H9 (cell line): ENCODE results near the gene PHLDB1. TPM values are rescaled to one million over a fixed set of nuclear protein-coding genes. Genes with fewer than 3 reads are reported as not detected.

Experiments
- DNase-seq: peaks from one replicate; pipeline ENCODE4 v3.0.0-alpha.2; 2017
- H2AFZ ChIP-seq: one replicate; pipeline ENCODE4 v1.6.1; 2013; ENCODE audit warnings: mild to moderate bottlenecking, low read length, control low read depth, moderate library complexity
- H2AK5ac ChIP-seq: 2 replicates; pipeline ENCODE4 v1.6.1; 2013; ENCODE audit warnings: low read length, control low read depth, mixed read lengths; ENCODE audit not compliant: insufficient read length
- H2BK120ac ChIP-seq: one replicate; pipeline ENCODE4 v1.6.1; 2013; ENCODE audit warnings: low read depth, mild to moderate bottlenecking, low read length, control low read depth, inconsistent platforms; ENCODE audit not compliant: poor library complexity, severe bottlenecking
- H2BK12ac ChIP-seq: 2 replicates; pipeline ENCODE4 v1.6.1; 2013; ENCODE audit warnings: low read length, control low read depth, mixed read lengths, low read depth; ENCODE audit not compliant: insufficient read length
- H2BK15ac ChIP-seq: 2 replicates; pipeline ENCODE4 v1.6.1; 2013; ENCODE audit warnings: low read depth, low read length, control low read depth
- H2BK20ac ChIP-seq: one replicate; pipeline ENCODE4 v1.6.1; 2013; ENCODE audit warnings: low read depth, mild to moderate bottlenecking, low read length, control low read depth, inconsistent platforms; ENCODE audit not compliant: poor library complexity, severe bottlenecking
- H2BK5ac ChIP-seq: 2 replicates; pipeline ENCODE4 v1.6.1; 2013; ENCODE audit warnings: low read length, control low read depth, mixed read lengths; ENCODE audit not compliant: insufficient read length
- H3K14ac ChIP-seq: 2 replicates; pipeline ENCODE4 v1.6.1; 2013; ENCODE audit warnings: low read length, control low read depth; ENCODE audit not compliant: insufficient read depth
- H3K18ac ChIP-seq: 2 replicates; pipeline ENCODE4 v1.6.1; 2013; ENCODE audit warnings: low read depth, mild to moderate bottlenecking, mixed read lengths, low read length, control low read depth; ENCODE audit not compliant: insufficient read length
- H3K23ac ChIP-seq: 2 replicates; pipeline ENCODE4 v1.6.1; 2013; ENCODE audit warnings: low read length, control low read depth, mixed read lengths, low read depth; ENCODE audit not compliant: insufficient read length
- H3K23me2 ChIP-seq: 2 replicates; pipeline ENCODE4 v1.6.1; 2013; ENCODE audit warnings: low read depth, mild to moderate bottlenecking, mixed read lengths, low read length, control low read depth; ENCODE audit not compliant: insufficient read length, poor library complexity, severe bottlenecking
- H3K27ac ChIP-seq: 2 replicates; pipeline ENCODE4 v1.5.1; 2013; ENCODE audit warnings: low read length, control low read depth, mixed read lengths, low read depth; ENCODE audit not compliant: insufficient read length
- H3K27me3 ChIP-seq: 2 replicates; pipeline ENCODE4 v1.6.1; 2013; ENCODE audit warnings: low read length, control low read depth, inconsistent platforms; ENCODE audit not compliant: insufficient read depth
- H3K4ac ChIP-seq: 2 replicates; pipeline ENCODE4 v1.6.1; 2013; ENCODE audit warnings: low read depth, mild to moderate bottlenecking, control low read depth, inconsistent platforms, low read length, moderate library complexity
- H3K4me1 ChIP-seq: 2 replicates; pipeline ENCODE4 v1.6.1; 2013; ENCODE audit warnings: low read length, control low read depth, inconsistent platforms; ENCODE audit not compliant: insufficient read depth
- H3K4me2 ChIP-seq: 2 replicates; pipeline ENCODE4 v1.6.1; 2013; ENCODE audit warnings: low read length, control low read depth, mixed read lengths; ENCODE audit not compliant: insufficient read length, insufficient read depth
- H3K56ac ChIP-seq: 2 replicates; pipeline ENCODE4 v1.6.1; 2013; ENCODE audit warnings: low read depth, mild to moderate bottlenecking, mixed read lengths, low read length, control low read depth; ENCODE audit not compliant: insufficient read length
- H3K79me1 ChIP-seq: 2 replicates; pipeline ENCODE4 v1.6.1; 2013; ENCODE audit warnings: low read depth, mild to moderate bottlenecking, moderate library complexity, low read length, control low read depth, inconsistent platforms; ENCODE audit not compliant: insufficient read depth, poor library complexity, severe bottlenecking
- H3K79me2 ChIP-seq: 2 replicates; pipeline ENCODE4 v1.6.1; 2013; ENCODE audit warnings: low read length, control low read depth, inconsistent platforms; ENCODE audit not compliant: insufficient read depth
- H3K9ac ChIP-seq: 2 replicates; pipeline ENCODE4 v1.6.1; 2013; ENCODE audit warnings: low read length, control low read depth, mixed read lengths; ENCODE audit not compliant: insufficient read length; ENCODE audit errors: extremely low read depth
- H3K9me3 ChIP-seq: one replicate; pipeline ENCODE4 v1.6.1; 2013; ENCODE audit warnings: low read depth, low read length, inconsistent platforms; ENCODE audit not compliant: control insufficient read depth
- H3T11ph ChIP-seq: one replicate; pipeline ENCODE4 v1.6.1; 2013; ENCODE audit warnings: mild to moderate bottlenecking, low read length, control low read depth, inconsistent platforms
- H4K20me1 ChIP-seq: one replicate; pipeline ENCODE4 v1.6.1; 2013; ENCODE audit not compliant: control insufficient read depth, insufficient read length, insufficient read depth
- H4K5ac ChIP-seq: 2 replicates; pipeline ENCODE4 v1.6.1; 2013; ENCODE audit warnings: low read depth, mild to moderate bottlenecking, mixed read lengths, low read length, control low read depth; ENCODE audit not compliant: insufficient read length
- H4K8ac ChIP-seq: replicated peaks from 2 replicates; pipeline ENCODE4 v1.6.1; 2013; ENCODE audit warnings: low read length, control low read depth, mixed read lengths, low read depth; ENCODE audit not compliant: insufficient read length
- H4K91ac ChIP-seq: 2 replicates; pipeline ENCODE4 v1.6.1; 2013; ENCODE audit warnings: low read depth, mild to moderate bottlenecking, moderate library complexity, mixed read lengths, low read length, control low read depth; ENCODE audit not compliant: insufficient read length
- H3K27ac Mint-ChIP-seq, 3 experiments: 2 replicates in 2 of 3; 3 replicates in 1 of 3; pipeline ENCODE4 v1.8.0; 2020 to 2021; ENCODE audit warnings: mixed read lengths in 3 of 3, mild to moderate bottlenecking in 1 of 3, moderate library complexity in 1 of 3
- H3K27me3 Mint-ChIP-seq: 2 replicates; pipeline ENCODE4 v1.8.0; 2021; ENCODE audit warnings: low read depth, mild to moderate bottlenecking, moderate library complexity, mixed read lengths
- H3K36me3 Mint-ChIP-seq, 3 experiments: 2 replicates in 2 of 3; 3 replicates in 1 of 3; pipeline ENCODE4 v1.8.0; 2020 to 2021; ENCODE audit warnings: low read depth in 3 of 3, mixed read lengths in 3 of 3; ENCODE audit not compliant: insufficient read depth in 1 of 3
- H3K4me1 Mint-ChIP-seq, 2 experiments: 2 replicates each; pipeline ENCODE4 v1.8.0; 2020; ENCODE audit warnings: mixed read lengths in 2 of 2
- H3K4me3 Mint-ChIP-seq, 2 experiments: 2 replicates in 1 of 2; 3 replicates in 1 of 2; pipeline ENCODE4 v1.8.0; 2020 to 2021; ENCODE audit warnings: mild to moderate bottlenecking in 2 of 2, mixed read lengths in 2 of 2, moderate library complexity in 1 of 2
- H3K9me3 Mint-ChIP-seq, 2 experiments: 2 replicates in 1 of 2; 3 replicates in 1 of 2; pipeline ENCODE4 v1.8.0; 2020; ENCODE audit warnings: mild to moderate bottlenecking in 2 of 2, mixed read lengths in 2 of 2, moderate library complexity in 1 of 2
- CTCF ChIP-seq: fragments of 200-600 bp; sonication (generic); conservative IDR thresholded peaks from 3 replicates; pipeline ENCODE4 v1.8.0; 2021; ENCODE audit warnings: antibody characterized with exemption, mild to moderate bottlenecking
- WGBS: extraction: QIAGEN DNeasy Blood & Tissue Kit; methylation state at CpG from one replicate; pipeline ENCODE4 v1.1.7; 2013; ENCODE audit warnings: missing lambda C conversion rate, low lambda C conversion rate, mixed read lengths; ENCODE audit not compliant: insufficient read length; ENCODE audit errors: extremely low coverage; 5-methylcytosine and 5-hydroxymethylcytosine counted together
- total RNA-seq: library from RNA; stranded (reverse); gene quantifications from 2 replicates; pipeline ENCODE4 v1.2.1, GENCODE V29; 2021

PHLDB1 gene
- total RNA-seq, 1 experiment from 2014 or later: 56.0 TPM

- no peaks in the 10 kb centered on the region for H3K79me2 ChIP-seq
- no peak overlapping the region for H3K56ac ChIP-seq
These were observed 89.3 kb downstream of the PHLDB1 start for GRCh38 chr11:118696673-118697226.

More at GRCh38 chr11:118696673-118697226, 89.3 kb downstream of the PHLDB1 start:
- no peak for DNase-seq
- no CpG with 5 or more reads among the region's 7 CpGs for WGBS
- Histone ChIP-seq H2BK12ac (no peak overlapping the region), H2BK15ac (no peak overlapping the region), H3K4me2 (no peak overlapping the region), H2AFZ (no peak overlapping the region), H3K18ac (no peak overlapping the region), H3K23me2 (no peaks in the 10 kb centered on the region), H3T11ph (no peak overlapping the region), H3K27ac (no peak overlapping the region), H4K20me1 (no peaks in the 10 kb centered on the region), H3K4me1 (peaks cover 6% of the 10 kb centered on the region; the same call in 1 of the 2 replicates), H3K4ac (no peak overlapping the region), H3K23ac (no peak overlapping the region), H3K27me3 (no peaks in the 10 kb centered on the region), H3K79me1 (no peaks in the 10 kb centered on the region), H2BK5ac (no peak overlapping the region), H3K14ac (no peak overlapping the region), H4K8ac (no peak overlapping the region), H3K9ac (no peak overlapping the region), H2BK120ac (no peak overlapping the region), H4K91ac (no peak overlapping the region), H2BK20ac (no peak overlapping the region), H3K9me3 (peaks cover 7% of the 10 kb centered on the region), H2AK5ac (no peak overlapping the region), H4K5ac (no peak overlapping the region)
- peak; percentile 35; the same call in 2 of the 3 replicates for TF ChIP-seq CTCF
- Mint-ChIP-seq H3K9me3 (peaks cover 13 to 20% of the 10 kb centered on the region in 2 experiments), H3K27me3 (no peaks in the 10 kb centered on the region), H3K36me3 (peaks cover 4 to 15% (median 4%) of the 10 kb centered on the region in 3 experiments), H3K27ac (peak overlapping the region in 2 of 3 experiments; percentile 25 to 40; a peak in 2 of 7 replicates), H3K4me1 (peaks cover 29 to 31% of the 10 kb centered on the region in 2 experiments), H3K4me3 (no peak overlapping the region)
